SU-DHL-6 (cell line): ENCODE measurements around the gene FSHR.

Experiments
- EZH2phosphoT487 ChIP-seq: fragments of 200-600 bp; sonication (generic), shearing (Covaris generic); conservative IDR thresholded peaks from 2 replicates; pipeline ENCODE4 v1.6.1; 2018; ENCODE audit warnings: mild to moderate bottlenecking, antibody characterized with exemption, low read length, moderate library complexity, mixed read lengths
- TF ChIP-seq, protein P1 (sequence below): fragments of 200-600 bp; sonication (generic); IDR thresholded peaks from one replicate; pipeline ENCODE4 v1.5.1; 2017; ENCODE audit warnings: antibody characterized with exemption, mild to moderate bottlenecking, low read length, moderate library complexity; ENCODE audit not compliant: insufficient read depth, poor library complexity, severe bottlenecking

- TF ChIP-seq, protein P1, sequence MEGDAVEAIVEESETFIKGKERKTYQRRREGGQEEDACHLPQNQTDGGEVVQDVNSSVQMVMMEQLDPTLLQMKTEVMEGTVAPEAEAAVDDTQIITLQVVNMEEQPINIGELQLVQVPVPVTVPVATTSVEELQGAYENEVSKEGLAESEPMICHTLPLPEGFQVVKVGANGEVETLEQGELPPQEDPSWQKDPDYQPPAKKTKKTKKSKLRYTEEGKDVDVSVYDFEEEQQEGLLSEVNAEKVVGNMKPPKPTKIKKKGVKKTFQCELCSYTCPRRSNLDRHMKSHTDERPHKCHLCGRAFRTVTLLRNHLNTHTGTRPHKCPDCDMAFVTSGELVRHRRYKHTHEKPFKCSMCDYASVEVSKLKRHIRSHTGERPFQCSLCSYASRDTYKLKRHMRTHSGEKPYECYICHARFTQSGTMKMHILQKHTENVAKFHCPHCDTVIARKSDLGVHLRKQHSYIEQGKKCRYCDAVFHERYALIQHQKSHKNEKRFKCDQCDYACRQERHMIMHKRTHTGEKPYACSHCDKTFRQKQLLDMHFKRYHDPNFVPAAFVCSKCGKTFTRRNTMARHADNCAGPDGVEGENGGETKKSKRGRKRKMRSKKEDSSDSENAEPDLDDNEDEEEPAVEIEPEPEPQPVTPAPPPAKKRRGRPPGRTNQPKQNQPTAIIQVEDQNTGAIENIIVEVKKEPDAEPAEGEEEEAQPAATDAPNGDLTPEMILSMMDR: no peak
- TF ChIP-seq EZH2phosphoT487: no peak
These were observed 176.2 kb downstream of the FSHR start for GRCh38 chr2:48978131-48978530.
